Osteocyte (in vitro differentiated cells): ENCODE results near the gene NEIL3. TPM values are rescaled to one million over a fixed set of nuclear protein-coding genes. Genes with fewer than 3 reads are reported as not detected.

ENCODE experiments used
- DNase-seq: peaks from one replicate; pipeline ENCODE4 v3.0.0; 2021; ENCODE audit warnings: mixed read lengths; ENCODE audit not compliant: unreplicated experiment; ENCODE audit errors: extremely low spot score
- H3K27ac Mint-ChIP-seq: one replicate; pipeline ENCODE4 v1.8.0; 2021; ENCODE audit warnings: mild to moderate bottlenecking, mixed read lengths; ENCODE audit not compliant: unreplicated experiment
- H3K27me3 Mint-ChIP-seq: one replicate; pipeline ENCODE4 v1.8.0; 2021; ENCODE audit warnings: mixed read lengths; ENCODE audit not compliant: unreplicated experiment
- H3K36me3 Mint-ChIP-seq: one replicate; pipeline ENCODE4 v1.8.0; 2021; ENCODE audit warnings: mixed read lengths; ENCODE audit not compliant: unreplicated experiment
- H3K4me1 Mint-ChIP-seq: one replicate; pipeline ENCODE4 v1.8.0; 2021; ENCODE audit warnings: mixed read lengths; ENCODE audit not compliant: unreplicated experiment
- H3K4me3 Mint-ChIP-seq: one replicate; pipeline ENCODE4 v1.8.0; 2021; ENCODE audit warnings: mild to moderate bottlenecking, moderate library complexity, mixed read lengths; ENCODE audit not compliant: unreplicated experiment
- H3K9me3 Mint-ChIP-seq: one replicate; pipeline ENCODE4 v1.8.0; 2021; ENCODE audit warnings: mixed read lengths; ENCODE audit not compliant: unreplicated experiment
- total RNA-seq: library from RNA; stranded (reverse); gene quantifications from 2 replicates; pipeline ENCODE4 v1.2.1, GENCODE V29; 2021
- TF ChIP-seq, protein P1 (sequence below): fragments of 200-600 bp; sonication (generic); IDR thresholded peaks from 2 replicates; pipeline ENCODE4 v1.5.0; 2021; ENCODE audit warnings: antibody characterized with exemption, mild to moderate bottlenecking, moderate library complexity

NEIL3 gene
- total RNA-seq, 1 donor from 2014 or later, result 2.3 TPM

DNA sequence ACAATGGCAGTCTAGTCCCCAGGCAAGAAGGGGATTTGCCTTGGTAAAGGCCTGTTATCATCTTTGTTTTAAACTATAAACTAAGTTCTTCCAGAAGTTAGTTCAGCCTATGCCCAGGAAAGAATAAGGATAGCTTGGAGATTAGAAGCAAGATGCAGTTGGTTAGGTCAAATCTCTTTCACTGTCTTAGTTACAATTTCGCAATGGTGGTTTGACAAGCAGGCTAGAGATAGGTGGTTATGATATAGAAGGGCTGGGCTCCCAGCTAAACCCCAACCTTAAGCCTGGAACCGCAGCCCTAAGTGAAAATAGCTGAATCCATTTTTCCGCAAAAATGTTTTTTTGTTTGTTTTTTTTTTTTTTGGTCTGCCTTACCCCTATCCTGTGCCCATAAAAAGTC, 41.8 kb upstream of the NEIL3 start:
- H3K27ac Mint-ChIP-seq, result no peak overlapping the region
- TF ChIP-seq, protein P1, sequence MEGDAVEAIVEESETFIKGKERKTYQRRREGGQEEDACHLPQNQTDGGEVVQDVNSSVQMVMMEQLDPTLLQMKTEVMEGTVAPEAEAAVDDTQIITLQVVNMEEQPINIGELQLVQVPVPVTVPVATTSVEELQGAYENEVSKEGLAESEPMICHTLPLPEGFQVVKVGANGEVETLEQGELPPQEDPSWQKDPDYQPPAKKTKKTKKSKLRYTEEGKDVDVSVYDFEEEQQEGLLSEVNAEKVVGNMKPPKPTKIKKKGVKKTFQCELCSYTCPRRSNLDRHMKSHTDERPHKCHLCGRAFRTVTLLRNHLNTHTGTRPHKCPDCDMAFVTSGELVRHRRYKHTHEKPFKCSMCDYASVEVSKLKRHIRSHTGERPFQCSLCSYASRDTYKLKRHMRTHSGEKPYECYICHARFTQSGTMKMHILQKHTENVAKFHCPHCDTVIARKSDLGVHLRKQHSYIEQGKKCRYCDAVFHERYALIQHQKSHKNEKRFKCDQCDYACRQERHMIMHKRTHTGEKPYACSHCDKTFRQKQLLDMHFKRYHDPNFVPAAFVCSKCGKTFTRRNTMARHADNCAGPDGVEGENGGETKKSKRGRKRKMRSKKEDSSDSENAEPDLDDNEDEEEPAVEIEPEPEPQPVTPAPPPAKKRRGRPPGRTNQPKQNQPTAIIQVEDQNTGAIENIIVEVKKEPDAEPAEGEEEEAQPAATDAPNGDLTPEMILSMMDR, result no peak
- peaks cover 11% of the 10 kb centered on the region for H3K27me3 Mint-ChIP-seq
- DNase-seq, result no peak
- H3K4me3 Mint-ChIP-seq, result no peak overlapping the region
- H3K9me3 Mint-ChIP-seq, result no peaks in the 10 kb centered on the region
- H3K4me1 Mint-ChIP-seq, result no peaks in the 10 kb centered on the region
- no peaks in the 10 kb centered on the region for H3K36me3 Mint-ChIP-seq

DNA sequence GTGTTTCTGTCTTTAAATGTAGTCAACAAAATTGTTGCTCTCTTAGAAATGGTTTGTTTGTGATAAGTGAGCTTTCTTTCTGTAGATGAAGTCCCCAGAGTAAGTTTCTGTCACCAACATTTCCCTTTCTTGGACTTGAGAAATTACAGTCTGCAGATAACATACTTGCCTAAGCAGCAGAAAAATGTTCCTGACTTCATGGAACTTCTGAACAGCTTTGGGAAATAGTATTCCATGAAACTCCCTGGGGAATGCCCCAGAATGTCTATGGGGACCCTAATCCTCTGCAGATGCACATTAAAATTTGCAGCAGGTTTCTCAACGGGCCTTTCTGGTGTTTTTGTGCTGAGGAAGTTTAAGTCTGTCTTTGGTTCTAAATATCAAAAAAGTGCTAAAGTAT, 38.6 kb upstream of the NEIL3 start:
- H3K36me3 Mint-ChIP-seq, result no peaks in the 10 kb centered on the region
- H3K27me3 Mint-ChIP-seq, result peaks cover 9% of the 10 kb centered on the region
- TF ChIP-seq, protein P1, result no peak
- no peak for DNase-seq
- H3K27ac Mint-ChIP-seq, result no peak overlapping the region
- no peaks in the 10 kb centered on the region for H3K9me3 Mint-ChIP-seq
- no peaks in the 10 kb centered on the region for H3K4me1 Mint-ChIP-seq
- H3K4me3 Mint-ChIP-seq, result no peak overlapping the region

DNA sequence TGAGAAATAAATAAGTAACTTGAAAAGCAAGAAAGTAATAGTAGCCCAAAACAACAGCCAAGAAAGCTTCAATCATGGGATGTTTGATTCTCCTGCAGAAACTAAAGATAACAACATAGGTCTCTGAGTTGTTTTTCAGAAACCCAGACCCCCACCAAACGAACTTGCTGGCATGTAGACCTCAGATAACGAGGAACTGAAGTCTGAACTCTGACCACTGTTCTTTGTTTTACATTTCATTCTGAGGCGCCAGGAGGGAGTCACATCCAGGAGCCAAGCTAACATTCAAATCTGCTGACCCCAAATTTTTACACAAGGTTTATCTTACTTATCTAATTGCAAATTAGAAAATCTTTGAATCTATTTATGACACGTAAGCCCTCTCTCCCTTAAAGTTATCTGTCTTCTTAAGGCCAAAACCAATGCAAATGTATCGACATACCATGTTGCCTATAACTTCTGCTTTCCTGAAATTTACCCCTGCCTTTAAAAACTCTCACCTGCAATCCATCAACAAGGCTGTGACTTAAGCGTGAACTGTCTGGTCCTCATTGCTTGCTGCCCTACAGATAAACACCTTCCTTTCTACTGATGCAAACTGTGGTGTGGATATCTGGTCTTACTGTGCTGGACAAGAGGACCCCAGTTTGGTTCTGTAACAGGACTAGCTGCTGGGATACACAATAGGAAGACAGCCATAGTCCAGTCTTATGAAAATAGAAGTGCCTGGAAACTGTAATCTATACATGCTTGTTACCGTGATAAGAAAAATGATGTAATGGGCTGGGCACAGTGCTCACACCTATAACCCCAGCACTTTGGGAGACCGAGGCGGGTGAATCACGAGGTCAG, 37.5 kb upstream of the NEIL3 start:
- Mint-ChIP-seq H3K27ac (no peak overlapping the region), H3K4me3 (no peak overlapping the region), H3K9me3 (no peaks in the 10 kb centered on the region), H3K27me3 (peaks cover 6% of the 10 kb centered on the region), H3K36me3 (no peaks in the 10 kb centered on the region), H3K4me1 (no peaks in the 10 kb centered on the region)
- no peak for DNase-seq
- TF ChIP-seq, protein P1, result no peak

DNA sequence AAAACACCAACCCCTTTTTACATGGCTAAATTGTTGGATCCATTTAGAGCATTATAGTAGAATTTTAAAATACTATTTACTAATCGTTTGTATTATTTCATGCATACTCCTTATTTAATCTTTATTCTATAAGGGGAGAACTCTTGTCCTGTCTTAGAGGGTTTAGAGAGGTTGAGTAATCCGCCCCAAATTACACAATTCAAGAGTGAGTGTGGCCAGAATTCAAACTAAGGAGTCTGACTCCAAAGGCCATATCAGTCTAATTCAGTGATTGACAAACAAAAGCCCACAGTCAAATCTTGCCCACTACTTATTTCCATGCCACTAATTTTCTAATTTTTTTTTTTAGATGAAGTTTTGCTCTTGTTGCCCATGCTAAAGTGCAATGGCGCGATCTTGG, 33.7 kb upstream of the NEIL3 start:
- Mint-ChIP-seq H3K4me3 (no peak overlapping the region), H3K4me1 (no peaks in the 10 kb centered on the region)
- TF ChIP-seq, protein P1, result no peak

DNA sequence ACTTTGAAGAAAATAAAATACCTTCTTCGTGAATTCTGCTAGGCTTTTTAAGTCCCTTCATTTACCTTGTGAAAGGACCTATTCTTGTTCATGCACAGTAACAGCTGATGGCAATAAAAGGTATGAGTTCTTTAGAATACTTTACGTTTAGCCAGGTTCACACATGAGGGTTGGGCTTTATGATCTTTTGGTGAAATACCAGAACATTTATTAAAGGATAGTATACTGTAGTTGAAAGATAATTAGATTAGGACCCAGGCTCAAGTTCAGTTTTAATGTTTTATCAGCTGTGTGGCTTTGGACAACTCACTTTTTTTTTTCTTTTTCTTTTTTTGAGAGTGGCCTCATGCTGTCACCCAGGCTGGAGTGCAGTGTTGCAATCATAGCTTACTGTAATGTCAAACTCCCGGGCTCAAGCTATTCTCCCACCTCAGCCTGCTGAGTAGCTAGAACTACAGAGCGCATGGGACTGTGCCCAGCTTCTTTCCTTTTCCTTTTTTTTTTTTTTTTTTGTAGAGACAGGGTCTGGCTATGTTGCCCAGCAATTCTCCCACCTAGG, 28.2 kb upstream of the NEIL3 start:
- no peaks in the 10 kb centered on the region for H3K4me1 Mint-ChIP-seq
- TF ChIP-seq, protein P1, result no peak
- H3K27me3 Mint-ChIP-seq, result peaks cover 8% of the 10 kb centered on the region
- no peak overlapping the region for H3K27ac Mint-ChIP-seq
- H3K9me3 Mint-ChIP-seq, result no peaks in the 10 kb centered on the region
- DNase-seq, result no peak
- H3K36me3 Mint-ChIP-seq, result no peaks in the 10 kb centered on the region
- no peak overlapping the region for H3K4me3 Mint-ChIP-seq

More for the DNA sequence above, 33.7 kb upstream of the NEIL3 start:
- Mint-ChIP-seq H3K27me3 (peaks cover 8% of the 10 kb centered on the region), H3K36me3 (no peaks in the 10 kb centered on the region), H3K9me3 (no peaks in the 10 kb centered on the region), H3K27ac (no peak overlapping the region)
- no peak for DNase-seq
